Fibroblast of lung (primary cell): ENCODE measurements around the gene MMP25.

Source experiments
- EZH2 ChIP-seq: IDR thresholded peaks from 2 replicates; pipeline ENCODE4 v1.5.1; 2012; ENCODE audit warnings: low read length, control low read depth, mild to moderate bottlenecking; ENCODE audit errors: missing control alignments
- TF ChIP-seq, protein P1 (sequence below), 2 donors: IDR thresholded peaks in 1 of 2; conservative IDR thresholded peaks in 1 of 2; 1 replicate in 1 of 2; 2 replicates in 1 of 2; pipeline ENCODE4 v1.5.1; 2011 to 2012; ENCODE audit warnings: low read length in 2 of 2, control low read depth in 1 of 2, inconsistent platforms in 1 of 2, low read depth in 1 of 2, mild to moderate bottlenecking in 1 of 2

DNA sequence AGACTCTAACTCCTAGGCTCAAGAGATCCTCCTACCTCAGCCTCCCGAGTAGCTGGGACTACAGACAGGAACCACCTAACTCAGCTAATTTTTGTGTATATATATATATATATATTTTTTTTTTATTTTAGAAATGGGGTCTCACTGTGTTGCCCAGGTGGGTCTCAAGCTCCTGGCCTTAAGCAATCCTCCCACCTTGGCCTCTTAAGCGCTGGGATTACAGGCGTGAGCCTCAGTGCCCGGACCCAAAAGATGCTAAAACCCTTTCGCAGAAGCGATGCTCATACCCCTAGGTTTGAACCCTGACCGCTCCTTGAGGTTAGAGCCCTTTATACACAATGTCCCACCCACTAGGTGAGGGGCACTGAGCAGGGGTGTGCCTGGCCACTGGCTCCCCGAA, 35.9 kb upstream of the MMP25 start:
- TF ChIP-seq, protein P1, sequence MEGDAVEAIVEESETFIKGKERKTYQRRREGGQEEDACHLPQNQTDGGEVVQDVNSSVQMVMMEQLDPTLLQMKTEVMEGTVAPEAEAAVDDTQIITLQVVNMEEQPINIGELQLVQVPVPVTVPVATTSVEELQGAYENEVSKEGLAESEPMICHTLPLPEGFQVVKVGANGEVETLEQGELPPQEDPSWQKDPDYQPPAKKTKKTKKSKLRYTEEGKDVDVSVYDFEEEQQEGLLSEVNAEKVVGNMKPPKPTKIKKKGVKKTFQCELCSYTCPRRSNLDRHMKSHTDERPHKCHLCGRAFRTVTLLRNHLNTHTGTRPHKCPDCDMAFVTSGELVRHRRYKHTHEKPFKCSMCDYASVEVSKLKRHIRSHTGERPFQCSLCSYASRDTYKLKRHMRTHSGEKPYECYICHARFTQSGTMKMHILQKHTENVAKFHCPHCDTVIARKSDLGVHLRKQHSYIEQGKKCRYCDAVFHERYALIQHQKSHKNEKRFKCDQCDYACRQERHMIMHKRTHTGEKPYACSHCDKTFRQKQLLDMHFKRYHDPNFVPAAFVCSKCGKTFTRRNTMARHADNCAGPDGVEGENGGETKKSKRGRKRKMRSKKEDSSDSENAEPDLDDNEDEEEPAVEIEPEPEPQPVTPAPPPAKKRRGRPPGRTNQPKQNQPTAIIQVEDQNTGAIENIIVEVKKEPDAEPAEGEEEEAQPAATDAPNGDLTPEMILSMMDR (conservative IDR thresholded peaks at IDR 0.05 in 1 of 2, IDR thresholded peaks at IDR 0.05 in 1 of 2; ENCODE audit: low read depth in 1 of 2, low read length in 2 of 2) = no peak
- no peak for TF ChIP-seq EZH2
